ENCODE results near the gene SRGN.
A peak's percentile ranks its signal among the peaks of the same experiment; 100 is the strongest.

Gene SRGN

GRCh38 chr10:69048103-69048502 lies 39.8 kb upstream of the SRGN start:
- H3K14ac ChIP-seq (ENCODE audit: low read length) = no peak overlapping the region
- no peaks in the 10 kb centered on the region for H3K27me3 ChIP-seq (ENCODE audit: insufficient read depth, low read length)
- H3K9ac ChIP-seq (ENCODE audit: low read length) = no peak overlapping the region
- H4K8ac ChIP-seq (ENCODE audit: low read depth, low read length) = no peak overlapping the region
- no peak overlapping the region for H3K27ac ChIP-seq (ENCODE audit: low read depth, low read length)
- no peaks in the 10 kb centered on the region for H3K79me2 ChIP-seq (ENCODE audit: control insufficient read depth, insufficient read depth, low read length, poor library complexity)
- no peak overlapping the region for H3K4me2 ChIP-seq (ENCODE audit: low read length)
- no peaks in the 10 kb centered on the region for H3K36me3 ChIP-seq (ENCODE audit: control insufficient read depth in 1 of 2, insufficient read depth in 2 of 2, low read length in 2 of 2)
- no peaks in the 10 kb centered on the region for H3K4me1 ChIP-seq (ENCODE audit: control insufficient read depth in 1 of 2, insufficient read depth in 2 of 2, low read length in 2 of 2)
- H2AK5ac ChIP-seq (ENCODE audit: low read length) = no peak overlapping the region
- H4K12ac ChIP-seq (ENCODE audit: low read depth, low read length) = no peak overlapping the region
- no peaks in the 10 kb centered on the region for H3K9me3 ChIP-seq (ENCODE audit: insufficient read depth, low read depth, low read length)
- H3K4ac ChIP-seq (ENCODE audit: low read depth, low read length) = no peak overlapping the region
- H2BK5ac ChIP-seq (ENCODE audit: low read depth, low read length, poor library complexity) = no peak overlapping the region
- no peak overlapping the region for H4K91ac ChIP-seq (ENCODE audit: low read depth, low read length)
- no peak overlapping the region for H3K18ac ChIP-seq (ENCODE audit: low read length)
- no peak overlapping the region for H3K23ac ChIP-seq (ENCODE audit: low read length)
- WGBS (ENCODE audit: extremely low coverage, insufficient coverage, insufficient read length) = no CpG with 5 or more reads among the region's 8 CpGs
- H3K4me3 ChIP-seq (ENCODE audit: low read depth, low read length) = no peak overlapping the region
- no peaks in the 10 kb centered on the region for H3K79me1 ChIP-seq (ENCODE audit: low read length)
- H2BK12ac ChIP-seq (ENCODE audit: low read length) = no peak overlapping the region
- H2BK120ac ChIP-seq (ENCODE audit: insufficient read depth, low read length, poor library complexity) = no peak overlapping the region
- DNase-seq = peak; percentile 13 to 25
- H2AFZ ChIP-seq (ENCODE audit: insufficient read depth, low read length, poor library complexity) = no peak overlapping the region

DNA sequence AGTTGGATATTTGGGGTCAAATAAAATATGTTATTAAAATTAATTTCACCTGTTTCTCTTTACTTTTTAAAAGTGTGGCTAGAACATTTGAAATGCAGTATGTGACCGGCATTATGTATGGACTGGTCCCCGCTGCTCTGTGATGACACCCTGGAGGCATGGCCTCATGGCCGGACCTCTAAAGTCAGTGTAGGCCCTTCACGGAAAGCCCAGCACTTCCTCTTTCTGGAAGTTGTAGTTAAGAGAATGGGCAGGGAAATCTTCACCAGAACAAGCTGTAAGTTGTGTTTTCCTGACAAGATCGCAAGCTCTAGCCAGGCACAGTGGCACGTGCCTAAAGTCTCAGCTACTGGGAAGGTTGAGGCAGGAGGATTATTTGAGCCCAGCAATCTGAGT lies 38.3 kb upstream of the SRGN start:
- H2AFZ ChIP-seq (ENCODE audit: insufficient read depth, low read length, poor library complexity) = no peak overlapping the region
- DNase-seq = no peak
- H4K8ac ChIP-seq (ENCODE audit: low read depth, low read length) = no peak overlapping the region
- H3K4me1 ChIP-seq (ENCODE audit: control insufficient read depth in 1 of 2, insufficient read depth in 2 of 2, low read length in 2 of 2) = no peaks in the 10 kb centered on the region
- no peak overlapping the region for H2AK5ac ChIP-seq (ENCODE audit: low read length)
- no peaks in the 10 kb centered on the region for H3K79me1 ChIP-seq (ENCODE audit: low read length)
- no peak overlapping the region for H2BK120ac ChIP-seq (ENCODE audit: insufficient read depth, low read length, poor library complexity)
- H3K9me3 ChIP-seq (ENCODE audit: insufficient read depth, low read depth, low read length) = no peaks in the 10 kb centered on the region
- H3K18ac ChIP-seq (ENCODE audit: low read length) = no peak overlapping the region
- H3K4me3 ChIP-seq (ENCODE audit: low read depth, low read length) = no peak overlapping the region
- WGBS (ENCODE audit: extremely low coverage, insufficient coverage, insufficient read length) = no CpG with 5 or more reads among the region's 6 CpGs
- H4K91ac ChIP-seq (ENCODE audit: low read depth, low read length) = no peak overlapping the region
- no peak overlapping the region for H3K4ac ChIP-seq (ENCODE audit: low read depth, low read length)
- H2BK5ac ChIP-seq (ENCODE audit: low read depth, low read length, poor library complexity) = no peak overlapping the region
- no peak overlapping the region for H2BK12ac ChIP-seq (ENCODE audit: low read length)
- no peak overlapping the region for H4K12ac ChIP-seq (ENCODE audit: low read depth, low read length)
- H3K36me3 ChIP-seq (ENCODE audit: control insufficient read depth in 1 of 2, insufficient read depth in 2 of 2, low read length in 2 of 2) = no peaks in the 10 kb centered on the region
- H3K14ac ChIP-seq (ENCODE audit: low read length) = no peak overlapping the region
- no peaks in the 10 kb centered on the region for H3K27me3 ChIP-seq (ENCODE audit: insufficient read depth, low read length)
- no peak overlapping the region for H3K23ac ChIP-seq (ENCODE audit: low read length)
- no peak overlapping the region for H3K9ac ChIP-seq (ENCODE audit: low read length)
- H3K4me2 ChIP-seq (ENCODE audit: low read length) = no peak overlapping the region
- H3K79me2 ChIP-seq (ENCODE audit: control insufficient read depth, insufficient read depth, low read length, poor library complexity) = no peaks in the 10 kb centered on the region
- H3K27ac ChIP-seq (ENCODE audit: low read depth, low read length) = no peak overlapping the region

DNA sequence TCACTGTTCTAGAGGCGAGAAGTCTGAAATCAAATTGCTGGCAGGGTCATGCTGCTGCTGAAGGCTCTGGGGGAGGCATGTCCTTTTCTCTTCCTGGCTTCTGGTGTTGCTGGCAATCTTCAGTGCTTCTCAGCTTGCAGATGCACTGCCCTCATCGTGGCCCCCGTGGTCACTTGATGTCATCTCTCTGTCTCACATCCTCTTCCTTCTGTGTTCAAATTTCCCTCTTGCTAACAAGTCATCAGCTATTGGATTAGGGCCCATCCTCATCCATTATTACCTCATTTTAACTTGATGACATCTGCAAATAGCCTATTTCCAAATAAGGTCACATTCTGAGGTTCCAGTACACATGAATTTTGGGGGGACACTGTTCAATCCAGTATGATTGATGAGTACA lies 36.6 kb upstream of the SRGN start:
- no peak overlapping the region for H3K4me2 ChIP-seq (ENCODE audit: low read length)
- no peak overlapping the region for H2AK5ac ChIP-seq (ENCODE audit: low read length)
- no peak overlapping the region for H3K23ac ChIP-seq (ENCODE audit: low read length)
- no peak overlapping the region for H3K4ac ChIP-seq (ENCODE audit: low read depth, low read length)
- no peak overlapping the region for H4K91ac ChIP-seq (ENCODE audit: low read depth, low read length)
- no peak overlapping the region for H2BK5ac ChIP-seq (ENCODE audit: low read depth, low read length, poor library complexity)
- H3K18ac ChIP-seq (ENCODE audit: low read length) = no peak overlapping the region
- no peak overlapping the region for H4K8ac ChIP-seq (ENCODE audit: low read depth, low read length)
- H2BK120ac ChIP-seq (ENCODE audit: insufficient read depth, low read length, poor library complexity) = no peak overlapping the region
- no peak overlapping the region for H3K14ac ChIP-seq (ENCODE audit: low read length)
- H3K79me2 ChIP-seq (ENCODE audit: control insufficient read depth, insufficient read depth, low read length, poor library complexity) = no peaks in the 10 kb centered on the region
- H3K27me3 ChIP-seq (ENCODE audit: insufficient read depth, low read length) = no peaks in the 10 kb centered on the region
- no peaks in the 10 kb centered on the region for H3K4me1 ChIP-seq (ENCODE audit: control insufficient read depth in 1 of 2, insufficient read depth in 2 of 2, low read length in 2 of 2)
- no peak overlapping the region for H3K27ac ChIP-seq (ENCODE audit: low read depth, low read length)
- no peak overlapping the region for H2BK12ac ChIP-seq (ENCODE audit: low read length)
- WGBS (ENCODE audit: extremely low coverage, insufficient coverage, insufficient read length) = no CpG with 5 or more reads among the region's 3 CpGs
- peak in 1 of 2 donors; percentile 26 for DNase-seq
- H4K12ac ChIP-seq (ENCODE audit: low read depth, low read length) = no peak overlapping the region
- no peak overlapping the region for H2AFZ ChIP-seq (ENCODE audit: insufficient read depth, low read length, poor library complexity)
- H3K4me3 ChIP-seq (ENCODE audit: low read depth, low read length) = no peak overlapping the region
- H3K36me3 ChIP-seq (ENCODE audit: control insufficient read depth in 1 of 2, insufficient read depth in 2 of 2, low read length in 2 of 2) = no peaks in the 10 kb centered on the region
- H3K79me1 ChIP-seq (ENCODE audit: low read length) = no peaks in the 10 kb centered on the region
- no peak overlapping the region for H3K9ac ChIP-seq (ENCODE audit: low read length)
- H3K9me3 ChIP-seq (ENCODE audit: insufficient read depth, low read depth, low read length) = no peaks in the 10 kb centered on the region

- no peaks in the 10 kb centered on the region for H3K27me3 ChIP-seq (ENCODE audit: insufficient read depth, low read length)
- no peak overlapping the region for H3K14ac ChIP-seq (ENCODE audit: low read length)
- no peak overlapping the region for H2BK5ac ChIP-seq (ENCODE audit: low read depth, low read length, poor library complexity)
- H3K4me3 ChIP-seq (ENCODE audit: low read depth, low read length) = no peak overlapping the region
- H3K18ac ChIP-seq (ENCODE audit: low read length) = no peak overlapping the region
- no peak overlapping the region for H2BK12ac ChIP-seq (ENCODE audit: low read length)
- H3K9me3 ChIP-seq (ENCODE audit: insufficient read depth, low read depth, low read length) = no peaks in the 10 kb centered on the region
- H4K8ac ChIP-seq (ENCODE audit: low read depth, low read length) = no peak overlapping the region
- H3K4me2 ChIP-seq (ENCODE audit: low read length) = no peak overlapping the region
- no peaks in the 10 kb centered on the region for H3K79me2 ChIP-seq (ENCODE audit: control insufficient read depth, insufficient read depth, low read length, poor library complexity)
- H4K91ac ChIP-seq (ENCODE audit: low read depth, low read length) = no peak overlapping the region
- H2BK120ac ChIP-seq (ENCODE audit: insufficient read depth, low read length, poor library complexity) = no peak overlapping the region
- H4K12ac ChIP-seq (ENCODE audit: low read depth, low read length) = no peak overlapping the region
- no peak overlapping the region for H2AK5ac ChIP-seq (ENCODE audit: low read length)
- H2AFZ ChIP-seq (ENCODE audit: insufficient read depth, low read length, poor library complexity) = no peak overlapping the region
- H3K4me1 ChIP-seq (ENCODE audit: control insufficient read depth in 1 of 2, insufficient read depth in 2 of 2, low read length in 2 of 2) = no peaks in the 10 kb centered on the region
- no peak overlapping the region for H3K23ac ChIP-seq (ENCODE audit: low read length)
- H3K79me1 ChIP-seq (ENCODE audit: low read length) = no peaks in the 10 kb centered on the region
- H3K36me3 ChIP-seq (ENCODE audit: control insufficient read depth in 1 of 2, insufficient read depth in 2 of 2, low read length in 2 of 2) = no peaks in the 10 kb centered on the region
- H3K4ac ChIP-seq (ENCODE audit: low read depth, low read length) = no peak overlapping the region
- no peak for DNase-seq
- H3K9ac ChIP-seq (ENCODE audit: low read length) = no peak overlapping the region
- WGBS (ENCODE audit: extremely low coverage, insufficient coverage, insufficient read length) = no CpG with 5 or more reads among the region's 10 CpGs
- H3K27ac ChIP-seq (ENCODE audit: low read depth, low read length) = no peak overlapping the region
Measured at GRCh38 chr10:69051710-69052487, 36.0 kb upstream of the SRGN start.
